Memory B cell (primary cell): Measurements from ENCODE around the gene ZC3H7B.

Source experiments
- ATAC-seq: fragments of 150-1000 bp; cut with Tn5 transposase; 2 replicates; pipeline ENCODE4 v1.10.0; 2021; ENCODE audit warnings: low read depth, mild to moderate bottlenecking, moderate library complexity
- DNase-seq, 2 donors: peaks; one replicate each; pipeline ENCODE4 v3.0.0; 2022; ENCODE audit warnings: low spot score in 2 of 2
- H3K27ac Mint-ChIP-seq: one replicate; pipeline ENCODE4 v1.8.0; 2022; ENCODE audit warnings: mild to moderate bottlenecking, moderate library complexity, mixed read lengths
- H3K27me3 Mint-ChIP-seq: one replicate; pipeline ENCODE4 v1.8.0; 2022; ENCODE audit warnings: mixed read lengths
- H3K36me3 Mint-ChIP-seq: one replicate; pipeline ENCODE4 v1.8.0; 2022; ENCODE audit warnings: mild to moderate bottlenecking, mixed read lengths
- H3K4me1 Mint-ChIP-seq: one replicate; pipeline ENCODE4 v1.8.0; 2022; ENCODE audit warnings: mixed read lengths
- H3K4me3 Mint-ChIP-seq: one replicate; pipeline ENCODE4 v1.8.0; 2022; ENCODE audit warnings: mild to moderate bottlenecking, moderate library complexity, mixed read lengths
- H3K9me3 Mint-ChIP-seq: one replicate; pipeline ENCODE4 v1.8.0; 2022; ENCODE audit warnings: mixed read lengths

ZC3H7B gene

GRCh38 chr22:41406410-41406809 is 105.1 kb downstream of the ZC3H7B start:
- H3K27ac Mint-ChIP-seq: no peak overlapping the region
- H3K4me3 Mint-ChIP-seq: no peak overlapping the region
- no peaks in the 10 kb centered on the region for H3K9me3 Mint-ChIP-seq
- no peaks in the 10 kb centered on the region for H3K27me3 Mint-ChIP-seq
- H3K4me1 Mint-ChIP-seq: peaks cover 27% of the 10 kb centered on the region
- H3K36me3 Mint-ChIP-seq: no peaks in the 10 kb centered on the region
- DNase-seq: no peak
- ATAC-seq: no peak

GRCh38 chr22:41407433-41407832 is 106.1 kb downstream of the ZC3H7B start:
- DNase-seq: no peak
- peak overlapping the region; percentile 8 for H3K4me3 Mint-ChIP-seq
- H3K4me1 Mint-ChIP-seq: peaks cover 35% of the 10 kb centered on the region
- peak overlapping the region; percentile 50 for H3K27ac Mint-ChIP-seq
- H3K27me3 Mint-ChIP-seq: no peaks in the 10 kb centered on the region
- no peaks in the 10 kb centered on the region for H3K36me3 Mint-ChIP-seq
- no peaks in the 10 kb centered on the region for H3K9me3 Mint-ChIP-seq
- ATAC-seq: no peak

- Mint-ChIP-seq H3K4me3 (no peak overlapping the region), H3K36me3 (no peaks in the 10 kb centered on the region), H3K4me1 (peaks cover 36% of the 10 kb centered on the region), H3K9me3 (no peaks in the 10 kb centered on the region), H3K27ac (peak overlapping the region; percentile 50), H3K27me3 (no peaks in the 10 kb centered on the region)
- ATAC-seq (no peak), DNase-seq (no peak)
Measured at GRCh38 chr22:41408665-41409064, 107.3 kb downstream of the ZC3H7B start.
